Esophagus squamous epithelium (tissue), 4 donors: ENCODE measurements around the gene DNAJC18.

Experiments used
- POLR2A ChIP-seq, 4 donors: fragments of 450-650 bp; IDR thresholded peaks; one replicate each; pipeline ENCODE4 v1.6.1; 2017; ENCODE audit warnings: antibody characterized with exemption in 4 of 4, mild to moderate bottlenecking in 4 of 4, moderate library complexity in 3 of 4
- TF ChIP-seq, protein P1 (sequence below), 6 experiments: fragments of 450-650 bp in 4 of 6; fragments of 200-600 bp in 2 of 6; sonication (generic) in 2 of 6; IDR thresholded peaks; one replicate each; pipeline ENCODE4 v1.5.1; 2016 to 2019; ENCODE audit warnings: antibody characterized with exemption in 6 of 6, mild to moderate bottlenecking in 4 of 6, moderate library complexity in 4 of 6

DNA sequence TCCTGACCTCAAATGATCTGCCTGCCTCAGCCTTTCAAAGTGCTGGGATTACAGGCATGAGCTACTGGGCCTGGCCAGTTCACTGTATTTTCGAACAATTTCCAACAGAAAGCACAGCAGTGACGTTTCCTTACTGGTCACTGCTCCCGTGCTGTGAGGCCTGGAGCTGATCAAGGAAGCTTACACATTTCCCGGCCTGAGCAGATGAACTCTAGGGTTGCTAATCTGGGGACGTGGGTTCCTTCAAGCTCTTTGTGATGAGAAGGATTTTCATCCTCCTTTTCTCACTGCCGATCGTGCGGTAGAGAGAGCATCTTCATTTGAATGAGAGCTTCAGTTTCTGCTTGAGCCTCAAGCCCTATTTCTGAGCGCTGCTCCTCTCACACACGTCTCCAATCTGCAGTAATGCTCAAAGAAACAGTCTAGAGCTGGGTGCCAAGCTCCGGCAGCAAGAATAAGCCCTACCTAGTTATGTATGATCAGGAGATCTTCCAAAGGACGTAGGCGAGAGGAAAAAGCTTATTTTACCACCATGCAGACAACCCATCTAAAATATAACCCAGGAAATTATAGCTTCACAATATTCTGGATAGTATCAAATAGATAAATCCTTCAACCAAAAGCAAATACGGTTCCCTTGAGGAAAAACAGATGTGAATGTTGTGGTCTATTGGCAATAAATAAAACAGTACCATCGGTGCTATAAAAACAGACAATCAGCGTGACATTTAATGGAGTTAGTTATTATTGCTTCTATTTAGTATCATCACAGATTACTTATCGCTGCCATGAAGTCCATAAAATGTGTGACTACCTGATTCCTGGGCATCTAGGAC lies 28.1 kb downstream of the DNAJC18 start:
- TF ChIP-seq, protein P1, sequence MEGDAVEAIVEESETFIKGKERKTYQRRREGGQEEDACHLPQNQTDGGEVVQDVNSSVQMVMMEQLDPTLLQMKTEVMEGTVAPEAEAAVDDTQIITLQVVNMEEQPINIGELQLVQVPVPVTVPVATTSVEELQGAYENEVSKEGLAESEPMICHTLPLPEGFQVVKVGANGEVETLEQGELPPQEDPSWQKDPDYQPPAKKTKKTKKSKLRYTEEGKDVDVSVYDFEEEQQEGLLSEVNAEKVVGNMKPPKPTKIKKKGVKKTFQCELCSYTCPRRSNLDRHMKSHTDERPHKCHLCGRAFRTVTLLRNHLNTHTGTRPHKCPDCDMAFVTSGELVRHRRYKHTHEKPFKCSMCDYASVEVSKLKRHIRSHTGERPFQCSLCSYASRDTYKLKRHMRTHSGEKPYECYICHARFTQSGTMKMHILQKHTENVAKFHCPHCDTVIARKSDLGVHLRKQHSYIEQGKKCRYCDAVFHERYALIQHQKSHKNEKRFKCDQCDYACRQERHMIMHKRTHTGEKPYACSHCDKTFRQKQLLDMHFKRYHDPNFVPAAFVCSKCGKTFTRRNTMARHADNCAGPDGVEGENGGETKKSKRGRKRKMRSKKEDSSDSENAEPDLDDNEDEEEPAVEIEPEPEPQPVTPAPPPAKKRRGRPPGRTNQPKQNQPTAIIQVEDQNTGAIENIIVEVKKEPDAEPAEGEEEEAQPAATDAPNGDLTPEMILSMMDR (IDR thresholded peaks at IDR 0.05), result no peak
- TF ChIP-seq POLR2A (IDR thresholded peaks at IDR 0.05), result no peak
